ENCODE measurements around the gene ARVCF.

GRCh38 chr22:19989725-19990067, 26.9 kb downstream of the ARVCF start:
- TF ChIP-seq POLR2AphosphoS5 (IDR thresholded peaks at IDR 0.05) (no peak), CTCF (IDR thresholded peaks at IDR 0.05) (no peak), POLR2A (IDR thresholded peaks at IDR 0.05) (no peak)
